Keratinocyte (primary cell): ENCODE data around the gene AFG1L. TPM values are rescaled to one million over a fixed set of nuclear protein-coding genes. Genes with fewer than 3 reads are reported as not detected.

Experiments
- DNase-seq: peaks from one replicate; pipeline ENCODE4 v3.0.0-alpha.2; 2011; ENCODE audit warnings: low read depth, missing footprints, low spot score
- FAIRE-seq: peaks from 2 replicates; lab custom pipeline; 2011; peaks lifted over from hg19 to GRCh38; lab: Jason Lieb, UNC
- H2AFZ ChIP-seq: 2 replicates; pipeline ENCODE4 v1.6.0; 2012; ENCODE audit warnings: low read length, control low read depth, inconsistent platforms; ENCODE audit not compliant: control insufficient read depth
- H3K27ac ChIP-seq: 2 replicates; pipeline ENCODE4 v1.5.1; 2011; ENCODE audit warnings: low read length; ENCODE audit not compliant: control insufficient read depth, insufficient read depth
- H3K27me3 ChIP-seq: 3 replicates; pipeline ENCODE4 v1.6.0; 2011; ENCODE audit warnings: low read length; ENCODE audit not compliant: control insufficient read depth, insufficient read depth; ENCODE audit errors: extremely low read depth
- H3K36me3 ChIP-seq, 2 experiments: 2 replicates in 1 of 2; 3 replicates in 1 of 2; pipeline ENCODE4 v1.5.1; 2011; ENCODE audit warnings: low read length in 2 of 2, mild to moderate bottlenecking in 1 of 2; ENCODE audit not compliant: control insufficient read depth in 2 of 2, insufficient read depth in 2 of 2; ENCODE audit errors: extremely low read depth in 1 of 2
- H3K4me1 ChIP-seq: 3 replicates; pipeline ENCODE4 v1.5.1; 2011; ENCODE audit warnings: low read length; ENCODE audit not compliant: control insufficient read depth, insufficient read depth; ENCODE audit errors: extremely low read depth
- H3K4me2 ChIP-seq: 3 replicates; pipeline ENCODE4 v1.6.0; 2011; ENCODE audit warnings: low read depth, low read length; ENCODE audit not compliant: control insufficient read depth, insufficient read depth; ENCODE audit errors: extremely low read depth
- H3K4me3 ChIP-seq, 3 experiments: fragments of 200-600 bp in 1 of 3; sonication (generic) in 1 of 3; 2 replicates in 2 of 3; 3 replicates in 1 of 3; pipeline ENCODE4 v1.5.1; 2011 to 2016; ENCODE audit warnings: low read length in 3 of 3, mild to moderate bottlenecking in 3 of 3, control low read depth in 2 of 3, inconsistent platforms in 1 of 3, low read depth in 1 of 3, mixed read lengths in 1 of 3, mixed run types in 1 of 3, moderate library complexity in 1 of 3; ENCODE audit not compliant: control insufficient read depth in 2 of 3, insufficient read depth in 2 of 3; ENCODE audit errors: extremely low read depth in 1 of 3
- H3K79me2 ChIP-seq: 2 replicates; pipeline ENCODE4 v1.6.0; 2012; ENCODE audit warnings: low read length; ENCODE audit not compliant: control insufficient read depth, insufficient read depth
- H3K9ac ChIP-seq: 3 replicates; pipeline ENCODE4 v1.6.0; 2011; ENCODE audit warnings: low read length; ENCODE audit not compliant: control insufficient read depth, insufficient read depth; ENCODE audit errors: extremely low read depth
- H3K9me1 ChIP-seq: 3 replicates; pipeline ENCODE4 v1.6.0; 2011; ENCODE audit warnings: low read length; ENCODE audit not compliant: control insufficient read depth, insufficient read depth; ENCODE audit errors: extremely low read depth
- H3K9me3 ChIP-seq: 2 replicates; pipeline ENCODE4 v1.5.1; 2012; ENCODE audit warnings: low read depth, low read length; ENCODE audit not compliant: control insufficient read depth
- H4K20me1 ChIP-seq: 3 replicates; pipeline ENCODE4 v1.6.0; 2011; ENCODE audit warnings: low read length; ENCODE audit not compliant: control insufficient read depth, insufficient read depth; ENCODE audit errors: extremely low read depth
- EZH2 ChIP-seq: IDR thresholded peaks from one replicate; pipeline ENCODE4 v1.6.1; 2012; ENCODE audit warnings: inconsistent platforms, mild to moderate bottlenecking, low read length, moderate library complexity
- dilution Hi-C: fragments of 300-500 bp; cut with MboI; formaldehyde crosslinking; loops from one replicate; pipeline ENCODE4 v1.7.0; 2020; ENCODE audit warnings: low sequenced_read_pairs; ENCODE audit not compliant: extremely low pct_ligation_motif_present
- polyA plus RNA-seq, 5 experiments: library from polyadenylated mRNA; depleted of rRNA in 3 of 5; stranded (reverse) in 3 of 5; stranded (forward) in 1 of 5; unstranded in 1 of 5; fragments of >200 nt; gene quantifications; 1 replicate in 1 of 5; 2 replicates in 3 of 5; 3 replicates in 1 of 5; pipeline versions ENCODE4 v1.2.1 to v1.2.3, GENCODE V29; 2011 to 2012; ENCODE audit warnings: missing spikeins in 2 of 5, low read depth in 1 of 5, low replicate concordance in 1 of 5
- TF ChIP-seq, protein P1 (sequence below), 3 experiments: IDR thresholded peaks in 1 of 3; conservative IDR thresholded peaks in 1 of 3; optimal IDR thresholded peaks in 1 of 3; 2 replicates in 2 of 3; 3 replicates in 1 of 3; pipeline versions ENCODE3 to v1.5.1; 2011; ENCODE audit warnings: low read length in 3 of 3, mild to moderate bottlenecking in 3 of 3, moderate library complexity in 2 of 3, control low read depth in 1 of 3, inconsistent platforms in 1 of 3; ENCODE audit not compliant: insufficient read depth in 2 of 3; ENCODE audit errors: extremely low read depth in 1 of 3

Gene AFG1L
- polyA plus RNA-seq, 1 donor (not counting 4 experiments of a cell fraction or from before 2014, with no cell fraction given): 3.1 TPM

DNA sequence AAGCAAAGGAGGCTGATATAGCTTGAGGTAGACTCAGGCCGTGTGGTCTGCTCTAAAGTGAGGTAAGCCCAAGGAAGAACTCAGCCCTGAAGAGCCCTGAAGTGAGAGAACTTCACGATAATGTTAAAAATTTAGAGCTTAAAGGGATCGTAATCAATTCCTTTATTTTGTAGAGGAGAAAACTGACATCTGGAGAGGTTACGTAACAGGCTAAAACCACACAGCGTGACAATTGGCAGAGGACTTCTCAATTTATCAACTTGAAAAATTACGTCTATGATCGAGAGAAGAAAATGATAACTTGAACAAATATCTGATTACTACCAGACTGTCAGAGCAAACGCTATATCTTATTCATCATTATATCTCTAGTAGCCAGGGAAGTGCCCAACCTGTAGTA, 144.1 kb downstream of the AFG1L start:
- DNase-seq: no peak
- no peak overlapping the region for H3K4me3 ChIP-seq
- TF ChIP-seq EZH2: no peak
- TF ChIP-seq, protein P1, sequence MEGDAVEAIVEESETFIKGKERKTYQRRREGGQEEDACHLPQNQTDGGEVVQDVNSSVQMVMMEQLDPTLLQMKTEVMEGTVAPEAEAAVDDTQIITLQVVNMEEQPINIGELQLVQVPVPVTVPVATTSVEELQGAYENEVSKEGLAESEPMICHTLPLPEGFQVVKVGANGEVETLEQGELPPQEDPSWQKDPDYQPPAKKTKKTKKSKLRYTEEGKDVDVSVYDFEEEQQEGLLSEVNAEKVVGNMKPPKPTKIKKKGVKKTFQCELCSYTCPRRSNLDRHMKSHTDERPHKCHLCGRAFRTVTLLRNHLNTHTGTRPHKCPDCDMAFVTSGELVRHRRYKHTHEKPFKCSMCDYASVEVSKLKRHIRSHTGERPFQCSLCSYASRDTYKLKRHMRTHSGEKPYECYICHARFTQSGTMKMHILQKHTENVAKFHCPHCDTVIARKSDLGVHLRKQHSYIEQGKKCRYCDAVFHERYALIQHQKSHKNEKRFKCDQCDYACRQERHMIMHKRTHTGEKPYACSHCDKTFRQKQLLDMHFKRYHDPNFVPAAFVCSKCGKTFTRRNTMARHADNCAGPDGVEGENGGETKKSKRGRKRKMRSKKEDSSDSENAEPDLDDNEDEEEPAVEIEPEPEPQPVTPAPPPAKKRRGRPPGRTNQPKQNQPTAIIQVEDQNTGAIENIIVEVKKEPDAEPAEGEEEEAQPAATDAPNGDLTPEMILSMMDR (optimal IDR thresholded peaks at IDR 0.05 in 1 of 3, IDR thresholded peaks at IDR 0.05 in 1 of 3, conservative IDR thresholded peaks at IDR 0.05 in 1 of 3; ENCODE audit: extremely low read depth in 1 of 3, insufficient read depth in 2 of 3, low read length in 3 of 3): no peak
- H3K9me3 ChIP-seq: no peaks in the 10 kb centered on the region
- H3K4me1 ChIP-seq: peaks cover 19% of the 10 kb centered on the region
- no peaks in the 10 kb centered on the region for H3K79me2 ChIP-seq
- no peaks in the 10 kb centered on the region for H3K36me3 ChIP-seq
- no peak overlapping the region for H3K27ac ChIP-seq
- no peaks in the 10 kb centered on the region for H3K27me3 ChIP-seq
- FAIRE-seq: no peak
- no peak overlapping the region for H3K9ac ChIP-seq
- dilution Hi-C loops: no loop called here
- peaks cover 2% of the 10 kb centered on the region for H3K9me1 ChIP-seq
- no peaks in the 10 kb centered on the region for H4K20me1 ChIP-seq
- H2AFZ ChIP-seq: no peak overlapping the region
- no peak overlapping the region for H3K4me2 ChIP-seq

DNA sequence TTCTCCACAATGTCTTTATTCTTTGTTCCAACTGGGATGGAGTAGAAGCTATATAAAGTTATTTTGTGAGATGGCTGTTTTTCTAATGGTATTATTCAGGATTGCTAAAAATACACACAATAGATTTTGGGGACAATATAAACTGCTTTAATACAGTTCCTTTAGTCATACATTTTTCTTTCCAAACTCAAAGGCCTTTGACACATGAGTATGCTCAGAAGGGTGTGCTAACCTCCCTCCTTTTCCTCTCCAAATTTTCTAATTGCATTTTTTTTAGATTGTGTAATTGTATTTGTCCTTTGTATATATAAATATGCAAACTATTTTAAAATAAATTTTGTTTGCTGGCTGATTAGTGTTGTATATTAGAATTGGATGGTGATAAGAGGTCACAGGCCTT, 146.3 kb downstream of the AFG1L start:
- Histone ChIP-seq H4K20me1 (no peaks in the 10 kb centered on the region), H3K9me3 (no peaks in the 10 kb centered on the region), H2AFZ (no peak overlapping the region), H3K4me2 (no peak overlapping the region), H3K79me2 (no peaks in the 10 kb centered on the region), H3K36me3 (no peaks in the 10 kb centered on the region), H3K4me3 (no peak overlapping the region), H3K4me1 (peaks cover 9% of the 10 kb centered on the region), H3K27me3 (no peaks in the 10 kb centered on the region), H3K9me1 (peaks cover 2% of the 10 kb centered on the region), H3K27ac (no peak overlapping the region), H3K9ac (no peak overlapping the region)
- dilution Hi-C loops: no loop called here
- no peak for FAIRE-seq
- DNase-seq: no peak
- TF ChIP-seq, protein P1 (optimal IDR thresholded peaks at IDR 0.05 in 1 of 3, IDR thresholded peaks at IDR 0.05 in 1 of 3, conservative IDR thresholded peaks at IDR 0.05 in 1 of 3; ENCODE audit: extremely low read depth in 1 of 3, insufficient read depth in 2 of 3, low read length in 3 of 3): no peak
- no peak for TF ChIP-seq EZH2
